ENCODE data around the gene PPEF1.

GRCh38 chrX:18793601-18794089 is 86.2 kb downstream of the PPEF1 start:
- TF ChIP-seq CTCF (IDR thresholded peaks at IDR 0.05), result no peak
- no peak for TF ChIP-seq POLR2A (IDR thresholded peaks at IDR 0.05)
- no peak for TF ChIP-seq EP300 (IDR thresholded peaks at IDR 0.05)
- TF ChIP-seq POLR2AphosphoS5 (IDR thresholded peaks at IDR 0.05), result no peak
